VCaP (cell line): ENCODE data around the gene ARNT2.
"Not testable (repeated sequence)": the region's sequence is repeated elsewhere in the genome, so short reads cannot be mapped to it uniquely, and the experiment has no call there.

Source experiments
- H3K27ac ChIP-seq: fragments of 450-650 bp; 2 replicates; pipeline ENCODE4 v1.5.1; 2017
- CTCF ChIP-seq: fragments of 450-650 bp; conservative IDR thresholded peaks from 2 replicates; pipeline ENCODE4 v1.5.1; 2017; ENCODE audit warnings: mild to moderate bottlenecking, moderate library complexity

Gene ARNT2

GRCh38 chr15:80380154-80380553 is 24.0 kb upstream of the ARNT2 start:
- TF ChIP-seq CTCF: no peak
- H3K27ac ChIP-seq: no peak overlapping the region

DNA sequence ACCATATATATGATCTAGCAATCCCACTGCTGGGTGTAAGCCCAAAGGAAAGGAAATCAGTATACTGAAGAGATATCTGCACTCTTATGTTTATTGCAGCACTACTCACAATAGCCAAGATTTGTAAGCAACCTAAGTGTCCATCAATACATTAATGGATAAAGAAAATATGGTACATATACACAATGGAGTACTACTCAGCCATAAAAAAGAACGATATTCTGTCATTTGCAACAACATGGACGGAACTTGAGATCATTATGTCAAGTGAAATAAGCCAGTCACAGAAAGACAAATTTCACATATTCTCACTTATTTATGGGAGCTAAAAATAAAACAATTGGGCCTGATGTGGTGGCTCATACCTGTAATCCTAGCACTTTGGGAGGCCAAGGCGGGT is 21.9 kb upstream of the ARNT2 start:
- H3K27ac ChIP-seq: no peak overlapping the region
- TF ChIP-seq CTCF: no peak

DNA sequence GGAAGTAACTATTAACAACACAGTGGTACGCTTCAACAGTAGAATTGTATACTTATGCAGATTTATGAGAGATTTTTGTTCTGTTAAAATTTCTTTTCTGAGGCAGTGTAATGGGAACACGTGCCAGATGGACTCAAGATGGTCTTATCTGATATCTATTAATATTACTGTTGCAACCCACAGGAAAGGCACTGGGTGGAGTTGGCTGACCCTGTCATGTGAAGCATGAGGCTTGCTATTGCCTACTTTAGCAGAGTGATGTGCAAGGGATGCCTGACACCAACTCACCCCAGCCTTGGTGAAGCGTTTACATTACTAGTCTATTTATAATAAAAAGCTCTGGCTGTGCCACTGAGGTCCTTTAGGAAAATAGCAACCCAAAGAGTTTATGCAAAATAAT is 19.8 kb upstream of the ARNT2 start:
- TF ChIP-seq CTCF: no peak
- H3K27ac ChIP-seq: no peak overlapping the region

DNA sequence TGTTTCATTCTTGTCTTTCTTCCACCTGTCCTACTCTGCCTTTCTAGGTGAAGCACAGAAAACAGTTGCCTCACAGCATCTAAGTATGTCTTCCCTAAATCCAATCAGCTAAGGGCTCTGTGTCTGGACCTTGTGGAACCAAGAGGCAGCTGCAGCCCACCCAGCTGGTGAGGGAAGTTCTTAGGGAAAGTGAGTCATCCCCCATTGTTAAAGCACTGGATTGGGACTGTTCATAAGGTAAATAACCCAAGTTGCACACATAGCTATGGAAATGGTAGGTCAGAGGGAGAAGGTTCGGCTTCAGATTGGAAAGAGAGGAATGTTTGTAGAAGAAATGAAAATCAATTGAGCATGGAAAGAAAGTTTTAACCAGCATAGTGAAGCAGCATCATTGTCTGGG is 18.0 kb upstream of the ARNT2 start:
- no peak for TF ChIP-seq CTCF
- no peak overlapping the region for H3K27ac ChIP-seq

GRCh38 chr15:80388326-80388725 is 15.9 kb upstream of the ARNT2 start:
- H3K27ac ChIP-seq: no peak overlapping the region
- TF ChIP-seq CTCF: no peak

GRCh38 chr15:80389370-80389769 is 14.8 kb upstream of the ARNT2 start:
- H3K27ac ChIP-seq: no peak overlapping the region
- TF ChIP-seq CTCF: no peak

DNA sequence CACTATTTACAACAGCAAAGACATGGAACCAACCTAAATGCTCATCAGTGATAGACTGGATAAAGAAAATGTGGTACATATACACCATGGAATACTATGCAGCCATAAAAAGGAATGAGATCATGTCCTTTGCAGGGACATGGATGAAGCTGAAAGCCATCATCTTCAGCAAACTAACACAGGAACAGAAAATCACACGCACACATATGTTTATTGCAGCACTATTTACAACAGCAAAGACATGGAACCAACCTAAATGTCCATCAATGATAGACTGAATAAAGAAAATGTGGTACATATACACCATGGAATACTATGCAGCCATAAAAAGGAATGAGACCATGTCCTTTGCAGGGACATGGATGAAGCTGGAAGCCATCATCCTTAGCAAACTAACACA is 13.2 kb upstream of the ARNT2 start:
- not testable (repeated sequence) for H3K27ac ChIP-seq

DNA sequence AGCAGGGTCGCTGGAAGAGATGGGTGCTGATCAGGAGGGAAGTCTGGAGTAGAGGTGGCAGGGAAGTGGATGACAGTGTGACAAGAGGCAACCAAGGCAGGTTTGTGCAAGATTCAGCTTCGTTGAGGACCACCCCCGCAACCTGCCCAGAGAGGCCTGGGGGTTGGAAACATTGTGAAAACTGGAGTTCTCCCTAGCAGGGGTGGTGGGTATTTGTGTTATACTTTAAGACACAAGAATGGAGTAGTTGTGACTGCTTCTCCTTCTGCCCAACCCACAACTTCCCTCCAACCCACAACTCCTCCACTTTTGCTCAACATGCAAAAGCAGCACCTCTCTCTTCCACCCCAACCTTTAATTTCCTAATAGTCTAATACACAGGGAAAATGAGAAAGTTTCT is 8.6 kb upstream of the ARNT2 start:
- TF ChIP-seq CTCF: no peak
- no peak overlapping the region for H3K27ac ChIP-seq
